SK-N-SH treated with all-trans-retinoic acid at 6 μM for 48 hours (cell line): Measurements from ENCODE around the gene SYNDIG1.

Experiments used
- ARNTL ChIP-seq: fragments of 450-650 bp; formaldehyde crosslinking; IDR thresholded peaks from 2 replicates; pipeline ENCODE4 v1.5.0; 2020; ENCODE audit warnings: low read depth, mild to moderate bottlenecking, moderate library complexity, borderline replicate concordance
- GLIS3 ChIP-seq: fragments of 250-450 bp; sonication (Bioruptor Pico); IDR thresholded peaks from 2 replicates; pipeline ENCODE4 v1.5.0; 2020; ENCODE audit warnings: mild to moderate bottlenecking, moderate library complexity
- PATZ1 ChIP-seq: fragments of 250-450 bp; sonication (Bioruptor Pico); IDR thresholded peaks from 2 replicates; pipeline ENCODE4 v1.8.0; 2020; ENCODE audit warnings: mild to moderate bottlenecking, moderate library complexity, borderline replicate concordance
- RARB ChIP-seq: fragments of 250-450 bp; sonication (Bioruptor Pico); IDR thresholded peaks from 2 replicates; pipeline ENCODE4 v1.8.0; 2021; ENCODE audit warnings: mild to moderate bottlenecking, moderate library complexity
- ZC3H10 ChIP-seq: fragments of 250-450 bp; sonication (Bioruptor Pico); IDR thresholded peaks from 2 replicates; pipeline ENCODE4 v1.5.1; 2021; ENCODE audit warnings: mild to moderate bottlenecking, moderate library complexity
- ZFP3 ChIP-seq: fragments of 250-450 bp; sonication (Bioruptor Pico); IDR thresholded peaks from 2 replicates; pipeline ENCODE4 v1.5.0; 2020; ENCODE audit warnings: mild to moderate bottlenecking, moderate library complexity

GRCh38 chr20:24633521-24633920 is 164.1 kb downstream of the SYNDIG1 start:
- TF ChIP-seq ZFP3 (CRISPR knock-in tag) (no peak), PATZ1 (CRISPR knock-in tag) (no peak), ZC3H10 (CRISPR knock-in tag) (no peak), ARNTL (no peak), RARB (CRISPR knock-in tag) (no peak), GLIS3 (no peak)
